Hepatocyte (in vitro differentiated cells): ENCODE measurements around the gene DAP3.

Source experiments
- CTCF ChIP-seq: fragments of 200-600 bp; sonication (generic); IDR thresholded peaks from 2 replicates; pipeline ENCODE4 v1.5.1; 2016; ENCODE audit warnings: antibody characterized with exemption, mild to moderate bottlenecking; ENCODE audit not compliant: poor library complexity
- EZH2 ChIP-seq: fragments of 200-600 bp; sonication (generic); IDR thresholded peaks from 2 replicates; pipeline ENCODE4 v1.6.1; 2016; ENCODE audit warnings: antibody characterized with exemption, mild to moderate bottlenecking, borderline replicate concordance
- EZH2phosphoT487 ChIP-seq: fragments of 200-600 bp; sonication (generic); IDR thresholded peaks from one replicate; pipeline ENCODE4 v1.6.1; 2018; ENCODE audit warnings: antibody characterized with exemption, mild to moderate bottlenecking, low read depth, moderate library complexity; ENCODE audit not compliant: unreplicated experiment, severe bottlenecking

- TF ChIP-seq CTCF (no peak), EZH2 (no peak), EZH2phosphoT487 (no peak)
These were observed 10.9 kb upstream of the DAP3 start for GRCh38 chr1:155678027-155678426.
